ENCODE data around the gene SHB.

Gene SHB

GRCh38 chr9:38088006-38088925 lies 19.2 kb upstream of the SHB start:
- DNase-seq (ENCODE audit: extremely low read depth in 1 of 2, low read depth in 1 of 2): peak; percentile 24 to 37

GRCh38 chr9:38086496-38086895 lies 17.5 kb upstream of the SHB start:
- DNase-seq (ENCODE audit: extremely low read depth in 1 of 2, low read depth in 1 of 2): no peak

GRCh38 chr9:38085308-38085707 lies 16.3 kb upstream of the SHB start:
- DNase-seq (ENCODE audit: extremely low read depth in 1 of 2, low read depth in 1 of 2): no peak

- DNase-seq (ENCODE audit: extremely low read depth in 1 of 2, low read depth in 1 of 2): no peak
These were observed 15.5 kb upstream of the SHB start for GRCh38 chr9:38084556-38084880.

GRCh38 chr9:38083858-38084555 lies 15.0 kb upstream of the SHB start:
- DNase-seq (ENCODE audit: extremely low read depth in 1 of 2, low read depth in 1 of 2): no peak

GRCh38 chr9:38082446-38083287 lies 13.6 kb upstream of the SHB start:
- no peak for DNase-seq (ENCODE audit: extremely low read depth in 1 of 2, low read depth in 1 of 2)

GRCh38 chr9:38081356-38082108 lies 12.5 kb upstream of the SHB start:
- no peak for DNase-seq (ENCODE audit: extremely low read depth in 1 of 2, low read depth in 1 of 2)

GRCh38 chr9:38079461-38080031 lies 10.5 kb upstream of the SHB start:
- DNase-seq (ENCODE audit: extremely low read depth in 1 of 2, low read depth in 1 of 2): no peak

- DNase-seq (ENCODE audit: extremely low read depth in 1 of 2, low read depth in 1 of 2): no peak
These were observed 6.2 kb upstream of the SHB start for GRCh38 chr9:38075272-38075671.

- no peak for DNase-seq (ENCODE audit: extremely low read depth in 1 of 2, low read depth in 1 of 2)
These were observed 5.5 kb upstream of the SHB start for GRCh38 chr9:38074441-38074961.

- no peak for DNase-seq (ENCODE audit: extremely low read depth in 1 of 2, low read depth in 1 of 2)
These were observed 4.9 kb upstream of the SHB start for GRCh38 chr9:38073882-38074281.

- DNase-seq (ENCODE audit: extremely low read depth in 1 of 2, low read depth in 1 of 2): no peak
These were observed 2.6 kb upstream of the SHB start for GRCh38 chr9:38071470-38072134.

- no peak for DNase-seq (ENCODE audit: extremely low read depth in 1 of 2, low read depth in 1 of 2)
These were observed 957 bp downstream of the SHB start for GRCh38 chr9:38067859-38068681.

- no peak for DNase-seq (ENCODE audit: extremely low read depth in 1 of 2, low read depth in 1 of 2)
These were observed 1.8 kb downstream of the SHB start for GRCh38 chr9:38066914-38067858.

GRCh38 chr9:38066197-38066913 lies 2.7 kb downstream of the SHB start:
- no peak for DNase-seq (ENCODE audit: extremely low read depth in 1 of 2, low read depth in 1 of 2)

GRCh38 chr9:38065369-38066075 lies 3.5 kb downstream of the SHB start:
- DNase-seq (ENCODE audit: extremely low read depth in 1 of 2, low read depth in 1 of 2): no peak

Data from stimulated activated CD8-positive, alpha-beta memory T cell treated with anti-CD3 and anti-CD28 coated beads, Interleukin-7, amount 100 ng/mL, for 48 hours (primary cell).